PC-9 (cell line): Measurements from ENCODE around the gene TMEM167A. TPM values are rescaled to one million over a fixed set of nuclear protein-coding genes. Genes with fewer than 3 reads are reported as not detected.

Experiments used
- BruUV-seq: library from RNA; stranded (reverse); fragments of 400-500 nt; replicated peaks from 2 replicates; lab custom pipeline; 2021; lab: Mats Ljungman, UMichigan
- CTCF ChIA-PET: fragments of 300-600 bp; sonication (Branson Sonifier 250); formaldehyde crosslinking; loops from one replicate; lab custom pipeline; 2022; ENCODE audit warnings: antibody characterized with exemption; lab: Charles Lee
- POLR2A ChIA-PET: fragments of 300-600 bp; sonication (Branson Sonifier 250); formaldehyde crosslinking; loops from one replicate; lab custom pipeline; 2022; ENCODE audit warnings: antibody characterized with exemption; ENCODE audit not compliant: unreplicated experiment; lab: Charles Lee
- DNase-seq, 2 experiments: peaks; one replicate each; pipeline versions ENCODE4 v3.0.0 to v3.0.0-alpha.2; 2015 to 2022; ENCODE audit warnings: mixed read lengths in 1 of 2
- H2AFZ ChIP-seq: fragments of 200-600 bp; sonication (generic); 2 replicates; pipeline ENCODE4 v1.8.1; 2017; ENCODE audit warnings: antibody characterized with exemption
- H3F3A ChIP-seq: fragments of 200-600 bp; sonication (generic); 2 replicates; pipeline ENCODE4 v1.8.1; 2017; ENCODE audit warnings: antibody characterized with exemption, mild to moderate bottlenecking, low read depth; ENCODE audit not compliant: insufficient read depth
- H3K27ac ChIP-seq: fragments of 200-600 bp; sonication (generic); 2 replicates; pipeline ENCODE4 v1.6.1; 2016; ENCODE audit warnings: mixed run types
- H3K27me3 ChIP-seq: fragments of 200-600 bp; sonication (generic); 2 replicates; pipeline ENCODE4 v1.6.1; 2016; ENCODE audit warnings: low read depth, mixed run types; ENCODE audit not compliant: insufficient read depth
- H3K36me3 ChIP-seq: fragments of 200-600 bp; sonication (generic); 2 replicates; pipeline ENCODE4 v1.6.1; 2016; ENCODE audit warnings: low read depth, mixed run types
- H3K4me1 ChIP-seq: fragments of 200-600 bp; sonication (generic); replicated peaks from 2 replicates; pipeline ENCODE4 v1.6.1; 2016; ENCODE audit warnings: mixed run types; ENCODE audit not compliant: insufficient read depth
- H3K4me2 ChIP-seq: fragments of 200-600 bp; sonication (generic); 2 replicates; pipeline ENCODE4 v1.6.1; 2017; ENCODE audit warnings: mixed run types
- H3K4me3 ChIP-seq: fragments of 200-600 bp; sonication (generic); 2 replicates; pipeline ENCODE4 v1.6.1; 2016; ENCODE audit warnings: mixed run types
- H3K79me2 ChIP-seq: fragments of 200-600 bp; sonication (generic); 2 replicates; pipeline ENCODE4 v1.6.1; 2017; ENCODE audit warnings: low read depth, mixed run types
- H3K9me2 ChIP-seq: fragments of 200-600 bp; sonication (generic); 2 replicates; pipeline ENCODE4 v1.8.1; 2017; ENCODE audit warnings: mild to moderate bottlenecking; ENCODE audit not compliant: insufficient read depth
- H3K9me3 ChIP-seq: fragments of 200-600 bp; sonication (generic); 2 replicates; pipeline ENCODE4 v1.8.1; 2016; ENCODE audit warnings: low read depth; ENCODE audit not compliant: insufficient read depth
- H4K20me1 ChIP-seq: fragments of 200-600 bp; sonication (generic); 2 replicates; pipeline ENCODE4 v1.8.1; 2017; ENCODE audit not compliant: insufficient read depth
- CTCF ChIP-seq: fragments of 200-600 bp; sonication (generic); conservative IDR thresholded peaks from 2 replicates; pipeline ENCODE4 v1.6.1; 2017; ENCODE audit warnings: mixed run types, antibody characterized with exemption, mild to moderate bottlenecking, moderate library complexity
- EZH2 ChIP-seq: fragments of 200-600 bp; sonication (generic); IDR thresholded peaks from 2 replicates; pipeline ENCODE4 v1.8.0; 2017; ENCODE audit warnings: antibody characterized with exemption, low read depth
- intact Hi-C: fragments of 100-400 bp; cut with micrococcal nuclease; formaldehyde crosslinking; loops from one replicate; pipeline ENCODE4 v1.10.0; 2022; ENCODE audit not compliant: unreplicated experiment
- total RNA-seq: library from RNA; stranded (reverse); gene quantifications from 2 replicates; pipeline ENCODE4 v1.2.3, GENCODE V29; 2021

The TMEM167A gene
- total RNA-seq, 1 experiment from 2014 or later, result 82.7 TPM

GRCh38 chr5:83115816-83116215 is 38.6 kb upstream of the TMEM167A start:
- H3K27ac ChIP-seq, result no peak overlapping the region
- H3K4me1 ChIP-seq, result no peaks in the 10 kb centered on the region
- no peak for TF ChIP-seq CTCF
- no peak for TF ChIP-seq EZH2
- ChIA-PET CTCF (no interaction called here), POLR2A (no interaction called here)
- H4K20me1 ChIP-seq, result no peaks in the 10 kb centered on the region
- H3K9me3 ChIP-seq, result no peaks in the 10 kb centered on the region
- no peaks in the 10 kb centered on the region for H3K36me3 ChIP-seq
- H3K4me3 ChIP-seq, result no peak overlapping the region
- intact Hi-C loops, result no loop called here
- H2AFZ ChIP-seq, result no peak overlapping the region
- no peak overlapping the region for H3K4me2 ChIP-seq
- BruUV-seq, result no TSS peak
- H3K79me2 ChIP-seq, result no peaks in the 10 kb centered on the region
- no peaks in the 10 kb centered on the region for H3K27me3 ChIP-seq
- DNase-seq, result no peak
- no peaks in the 10 kb centered on the region for H3K9me2 ChIP-seq
- H3F3A ChIP-seq, result no peaks in the 10 kb centered on the region

GRCh38 chr5:83109380-83109779 is 32.2 kb upstream of the TMEM167A start:
- Histone ChIP-seq H3F3A (no peaks in the 10 kb centered on the region), H3K9me3 (no peaks in the 10 kb centered on the region), H2AFZ (no peak overlapping the region), H3K27me3 (no peaks in the 10 kb centered on the region), H3K4me3 (no peak overlapping the region), H3K79me2 (no peaks in the 10 kb centered on the region), H3K4me2 (no peak overlapping the region), H3K9me2 (no peaks in the 10 kb centered on the region), H3K36me3 (no peaks in the 10 kb centered on the region), H4K20me1 (no peaks in the 10 kb centered on the region), H3K4me1 (no peaks in the 10 kb centered on the region), H3K27ac (no peak overlapping the region)
- ChIA-PET CTCF (no interaction called here), POLR2A (no interaction called here)
- intact Hi-C loops, result no loop called here
- DNase-seq, result no peak
- TF ChIP-seq EZH2 (no peak), CTCF (no peak)
- no TSS peak for BruUV-seq

GRCh38 chr5:83107692-83108420 is 30.7 kb upstream of the TMEM167A start:
- no peaks in the 10 kb centered on the region for H3F3A ChIP-seq
- POLR2A ChIA-PET, result no interaction called here
- no peaks in the 10 kb centered on the region for H3K9me2 ChIP-seq
- no peak overlapping the region for H3K27ac ChIP-seq
- H3K4me1 ChIP-seq, result no peaks in the 10 kb centered on the region
- CTCF ChIA-PET, result no interaction called here
- H3K27me3 ChIP-seq, result no peaks in the 10 kb centered on the region
- no peaks in the 10 kb centered on the region for H3K36me3 ChIP-seq
- TF ChIP-seq CTCF (no peak), EZH2 (no peak)
- no peaks in the 10 kb centered on the region for H3K79me2 ChIP-seq
- no peak for DNase-seq
- H3K4me2 ChIP-seq, result no peak overlapping the region
- intact Hi-C loops, result no loop called here
- no peak overlapping the region for H3K4me3 ChIP-seq
- H2AFZ ChIP-seq, result no peak overlapping the region
- H4K20me1 ChIP-seq, result no peaks in the 10 kb centered on the region
- H3K9me3 ChIP-seq, result no peaks in the 10 kb centered on the region
- BruUV-seq, result no TSS peak
